HPDE6-E6E7 (cell line): ENCODE data around the gene TPST2.

Experiments used
- DNase-seq: peaks from one replicate; pipeline ENCODE4 v3.0.0; 2011; ENCODE audit warnings: missing footprints; ENCODE audit errors: extremely low spot score

Gene TPST2

DNA sequence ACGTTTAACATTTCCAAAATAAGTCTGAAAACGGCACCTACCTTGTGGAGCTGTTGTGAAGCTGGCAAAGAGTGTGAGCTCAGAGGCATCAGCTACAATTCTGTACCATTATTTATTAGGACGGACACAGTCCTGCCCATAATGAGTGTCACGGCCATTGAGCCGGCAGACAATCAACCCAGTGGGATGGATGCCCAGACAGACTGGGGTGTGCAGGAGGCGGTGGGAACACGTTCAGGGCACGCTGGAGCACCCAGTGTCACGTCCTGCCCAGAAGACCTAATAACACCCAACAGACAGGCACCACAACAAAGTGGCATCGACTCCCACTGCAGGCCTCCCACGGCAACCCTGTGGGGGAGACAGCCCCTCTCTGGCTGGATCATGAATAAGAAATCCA lies 34.5 kb downstream of the TPST2 start:
- DNase-seq, result no peak

DNA sequence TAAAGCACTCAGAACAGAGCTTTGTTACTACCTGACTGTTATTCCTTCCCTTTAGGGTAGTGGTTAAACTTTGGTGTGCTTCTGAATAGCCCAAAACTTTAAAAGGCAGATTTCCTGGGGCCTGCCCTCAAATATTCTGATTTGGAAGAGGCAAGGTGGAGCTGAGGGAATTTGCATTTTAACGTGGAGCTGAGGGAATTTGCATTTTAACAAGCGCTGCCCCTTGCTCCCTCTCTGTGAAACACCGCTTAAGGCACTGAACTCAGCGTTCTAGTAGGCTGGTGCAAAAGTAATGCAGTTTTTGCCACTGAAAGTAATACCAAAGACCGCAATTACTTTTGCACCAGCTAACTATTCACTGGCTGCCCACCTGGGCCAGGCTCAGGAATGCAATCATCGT lies 35.0 kb downstream of the TPST2 start:
- no peak for DNase-seq

DNA sequence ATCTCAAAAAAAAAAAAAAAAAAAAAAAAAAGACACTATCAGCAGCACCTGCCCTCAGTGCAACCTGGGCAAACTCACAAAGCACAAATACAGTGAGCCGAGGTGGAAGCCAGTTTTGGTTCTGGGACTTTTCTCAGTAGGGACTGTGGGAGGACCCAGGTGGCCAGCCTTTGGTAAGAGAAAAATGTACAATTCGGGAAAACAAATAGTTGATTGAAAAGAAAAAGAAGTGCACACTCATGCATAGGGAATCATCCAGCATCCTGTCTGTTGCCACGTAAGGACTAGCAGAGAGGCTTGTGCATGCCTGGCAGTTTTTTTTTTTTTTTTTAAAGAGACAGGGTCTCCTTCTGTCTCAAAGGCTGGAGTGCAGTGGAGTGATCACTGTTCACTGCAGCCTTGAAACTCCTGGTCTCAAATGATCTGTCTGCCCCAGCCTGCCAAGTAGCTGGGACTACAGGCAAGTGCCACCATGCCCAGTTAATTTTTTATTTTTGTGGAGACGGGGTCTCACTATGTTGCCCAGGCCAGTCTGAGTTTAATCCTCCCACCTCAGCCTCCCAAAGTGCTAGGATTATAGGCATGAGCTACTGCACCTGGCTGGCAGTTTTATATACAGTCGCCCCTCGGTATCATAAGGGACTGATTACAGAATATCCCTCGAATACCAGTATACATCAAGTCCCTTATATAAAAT lies 36.7 kb downstream of the TPST2 start:
- DNase-seq, result peak; percentile 61

DNA sequence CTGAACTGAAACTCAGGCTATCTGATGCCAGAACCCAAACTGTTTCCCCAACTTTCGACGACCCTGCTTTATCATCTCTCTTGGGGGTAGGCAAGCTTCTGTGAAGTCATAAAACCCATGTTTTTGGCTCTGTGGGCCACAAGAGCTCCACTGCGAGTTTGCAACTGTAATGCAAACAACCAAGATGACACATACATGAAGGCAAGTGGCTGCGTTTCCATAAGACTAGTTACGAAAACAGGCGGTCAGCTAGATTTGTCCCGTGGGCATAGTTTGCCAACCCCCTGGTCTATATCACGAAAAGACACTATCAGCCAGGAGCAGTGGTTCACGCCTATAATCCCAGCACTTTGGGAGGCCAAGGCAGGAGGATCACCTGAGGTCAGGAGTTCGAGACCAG lies 37.5 kb downstream of the TPST2 start:
- DNase-seq, result no peak

DNA sequence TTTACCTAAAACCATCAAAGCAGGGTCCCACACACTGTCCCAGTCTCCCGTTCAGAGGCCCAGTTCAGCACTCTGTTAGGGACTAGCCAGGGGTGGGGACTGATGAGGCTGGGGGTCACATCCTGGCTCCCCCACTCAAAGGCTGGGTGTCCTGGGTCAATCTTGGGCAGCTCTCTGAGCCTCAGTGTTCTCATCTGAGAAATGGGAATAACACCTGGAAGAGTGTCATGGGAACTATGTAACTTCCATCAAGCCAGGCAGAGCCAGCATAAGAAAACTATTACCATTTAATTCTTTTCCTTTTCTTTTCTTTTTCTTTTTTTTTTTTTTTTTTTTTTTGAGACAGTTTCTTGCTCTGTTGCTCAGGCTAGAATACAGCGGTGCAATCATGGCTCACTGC lies 38.4 kb downstream of the TPST2 start:
- DNase-seq, result no peak

DNA sequence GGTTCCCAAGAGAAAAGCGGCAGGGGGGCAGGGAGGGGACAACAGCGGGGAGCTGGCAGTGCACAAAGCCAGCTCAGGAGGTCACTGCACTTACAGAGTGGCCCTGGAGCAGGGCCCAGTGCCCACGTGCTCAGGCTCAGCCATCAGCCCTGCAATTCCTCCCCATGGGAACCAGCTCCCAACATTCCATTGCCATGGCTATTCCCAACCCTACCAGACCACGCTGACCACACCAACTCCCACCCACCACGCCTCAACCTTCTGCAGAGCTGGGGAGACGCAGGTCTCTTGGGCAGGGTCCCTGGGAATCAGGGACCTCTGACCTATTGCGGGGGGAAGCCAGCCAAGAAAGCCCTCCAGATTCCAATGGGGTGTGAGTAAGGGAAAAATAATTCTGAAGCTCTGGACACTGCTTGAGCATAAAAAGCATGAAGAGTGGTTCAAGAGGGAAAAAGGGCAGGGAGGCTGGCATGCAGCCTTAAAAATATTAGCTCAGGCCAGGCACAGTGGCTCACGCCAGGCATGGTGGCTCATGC lies 39.4 kb downstream of the TPST2 start:
- no peak for DNase-seq

DNA sequence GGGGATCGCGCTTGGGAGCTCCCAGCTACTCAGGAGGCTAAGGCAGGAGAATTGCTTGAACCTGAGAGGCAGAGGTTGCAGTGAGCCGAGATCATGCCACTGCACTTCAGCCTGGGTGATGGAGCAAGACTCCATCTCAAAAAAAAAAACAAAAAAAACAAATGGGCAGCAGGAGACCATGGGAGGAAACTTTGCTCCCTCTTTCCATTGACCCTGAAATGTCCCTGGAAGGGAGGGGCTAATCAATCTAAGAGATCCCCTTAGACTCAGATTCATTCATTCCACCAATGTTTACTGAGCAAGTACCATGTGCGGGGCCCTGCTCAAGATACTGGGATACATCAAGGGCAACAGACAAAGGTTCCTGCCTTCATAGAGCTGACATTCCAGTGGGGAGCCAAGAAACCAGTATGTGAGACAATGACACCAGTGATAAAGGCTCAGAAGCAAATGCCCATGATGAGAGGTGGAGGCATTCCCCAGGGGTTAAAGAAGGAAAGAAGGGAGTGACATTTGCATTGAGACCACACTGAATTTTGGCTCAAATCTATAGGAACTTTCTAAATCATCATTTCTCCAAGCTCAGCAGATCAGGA lies 39.9 kb downstream of the TPST2 start:
- DNase-seq, result no peak

DNA sequence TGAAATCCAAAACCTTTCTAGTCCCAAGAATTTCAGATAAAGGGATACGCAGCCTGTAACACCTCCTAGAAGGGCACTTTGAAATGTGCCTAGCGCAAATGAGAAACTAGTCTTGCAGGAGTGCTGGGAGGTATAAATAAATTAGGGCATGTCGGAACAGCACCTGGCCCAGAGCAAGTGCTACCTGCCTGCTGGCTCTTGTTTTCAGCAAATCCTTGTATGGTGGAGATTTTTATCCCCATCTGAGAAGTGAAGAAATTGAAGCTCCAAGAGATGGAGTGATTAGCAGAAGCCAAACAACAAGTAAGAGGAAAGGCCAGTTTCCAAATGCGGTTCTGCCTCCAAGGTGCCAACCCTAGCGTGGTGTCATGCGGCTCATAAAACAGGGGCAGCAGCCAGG lies 40.9 kb downstream of the TPST2 start:
- peak; percentile 60 for DNase-seq

DNA sequence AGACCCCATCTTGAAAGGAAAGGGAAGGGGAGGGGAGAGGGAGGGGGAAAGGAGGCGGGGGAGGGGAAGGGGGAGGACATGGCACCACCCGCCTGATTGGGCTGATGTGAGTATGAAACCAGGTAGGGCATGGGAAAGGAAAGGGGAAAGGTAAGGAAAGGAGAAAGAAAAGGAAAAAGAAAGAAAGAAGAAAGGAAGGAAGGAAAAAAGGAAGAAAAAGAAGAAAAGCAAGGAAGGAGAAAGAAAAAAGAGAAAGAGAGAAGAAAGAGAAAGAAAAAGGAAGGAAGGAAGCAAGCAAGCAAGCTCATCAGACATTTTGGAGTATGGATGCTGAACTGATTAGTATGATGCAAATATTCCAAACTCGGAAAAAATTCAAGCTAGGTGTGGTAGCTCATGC lies 41.6 kb downstream of the TPST2 start:
- no peak for DNase-seq

DNA sequence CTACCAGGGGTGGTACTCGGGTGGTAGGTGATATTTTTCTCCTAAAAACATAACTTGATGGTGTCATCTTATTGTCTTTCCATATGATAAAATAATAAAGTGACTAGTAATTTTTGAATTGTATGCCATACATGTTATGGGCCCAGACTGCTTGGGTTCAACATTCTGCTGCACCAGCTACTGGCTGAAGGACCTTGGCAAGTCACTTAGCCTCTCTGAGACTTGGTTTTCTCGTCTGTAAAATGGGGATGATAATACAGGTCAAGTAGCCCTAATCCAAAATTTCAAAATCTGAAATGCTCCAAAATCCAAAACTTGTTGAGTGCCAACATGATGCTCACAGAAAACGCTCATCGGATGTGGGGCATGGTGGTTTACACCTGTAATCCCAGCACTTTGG lies 42.1 kb downstream of the TPST2 start:
- no peak for DNase-seq

DNA sequence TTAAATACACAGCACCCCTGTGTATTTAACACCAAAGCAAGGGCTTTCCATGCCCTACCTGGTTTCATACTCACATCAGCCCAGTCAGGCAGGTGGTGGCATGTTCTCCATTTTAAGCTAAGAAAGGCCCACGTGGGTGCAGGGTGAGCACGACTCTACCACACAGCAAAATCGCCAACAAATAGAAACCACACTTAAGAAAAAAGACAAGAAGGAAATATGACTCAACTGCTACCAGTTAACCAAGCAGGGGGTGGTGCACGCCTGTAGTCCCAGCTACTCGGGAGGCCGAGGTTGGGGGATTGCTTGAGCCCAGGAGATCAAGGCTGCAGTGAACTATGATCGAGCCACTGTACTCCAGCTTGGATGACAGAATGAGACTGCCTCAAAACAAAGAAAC lies 42.5 kb downstream of the TPST2 start:
- DNase-seq, result no peak

DNA sequence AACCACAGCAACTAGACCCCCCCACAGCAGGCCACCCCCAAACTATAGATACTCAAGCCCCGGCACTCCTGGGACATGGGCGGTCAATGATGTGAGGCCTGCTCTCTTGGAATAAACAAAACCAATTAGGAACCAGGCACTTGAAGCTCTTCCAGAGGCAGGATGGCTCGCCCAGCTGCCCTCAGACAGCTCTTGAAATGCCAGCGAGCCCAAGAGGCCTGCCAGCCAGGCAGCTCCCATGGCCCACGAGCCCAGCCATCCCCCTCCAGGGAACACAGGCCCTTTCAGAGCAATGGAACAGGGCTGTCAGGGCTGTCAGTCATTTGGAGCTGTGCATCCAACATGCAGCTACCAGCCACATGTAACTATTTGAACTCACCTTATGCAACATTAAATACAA lies 43.6 kb downstream of the TPST2 start:
- no peak for DNase-seq

DNA sequence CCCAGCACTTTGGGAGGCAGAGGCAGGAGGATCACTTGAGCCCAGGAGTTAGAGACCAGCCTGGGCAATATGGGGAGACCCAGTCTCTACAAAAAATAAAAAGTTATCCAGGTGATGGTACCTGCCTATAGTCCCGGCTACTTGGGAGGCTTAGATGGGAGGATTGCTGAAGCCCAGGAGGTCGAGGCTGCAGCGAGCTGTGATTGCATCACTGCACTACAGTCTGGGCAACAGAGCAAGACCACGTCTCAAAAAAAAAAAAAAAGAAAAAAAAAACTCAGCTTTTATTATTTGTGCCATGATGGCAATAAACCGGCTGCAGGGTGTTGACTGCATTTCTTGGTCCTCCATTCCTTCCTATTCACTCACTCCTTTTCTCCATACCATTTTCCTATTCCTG lies 44.1 kb downstream of the TPST2 start:
- DNase-seq, result no peak

DNA sequence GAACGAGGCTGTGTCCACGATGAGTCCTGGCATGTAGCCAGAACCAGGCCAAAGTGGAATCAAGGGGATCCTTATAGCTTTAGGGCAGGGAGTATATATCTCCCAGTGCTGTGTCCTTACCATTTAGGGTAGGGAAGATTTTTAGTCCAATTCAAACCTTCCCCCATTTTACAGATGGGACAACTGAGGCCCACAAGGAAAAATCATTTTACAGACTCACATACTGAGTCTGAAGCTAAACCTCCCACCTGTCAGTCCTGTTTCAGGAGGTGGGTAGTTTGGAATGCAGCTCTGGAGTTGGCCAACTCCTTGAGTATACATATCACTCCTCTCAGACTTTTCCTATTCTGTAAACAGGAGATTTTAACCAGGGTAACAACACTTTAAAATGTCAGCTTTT lies 44.5 kb downstream of the TPST2 start:
- no peak for DNase-seq

DNA sequence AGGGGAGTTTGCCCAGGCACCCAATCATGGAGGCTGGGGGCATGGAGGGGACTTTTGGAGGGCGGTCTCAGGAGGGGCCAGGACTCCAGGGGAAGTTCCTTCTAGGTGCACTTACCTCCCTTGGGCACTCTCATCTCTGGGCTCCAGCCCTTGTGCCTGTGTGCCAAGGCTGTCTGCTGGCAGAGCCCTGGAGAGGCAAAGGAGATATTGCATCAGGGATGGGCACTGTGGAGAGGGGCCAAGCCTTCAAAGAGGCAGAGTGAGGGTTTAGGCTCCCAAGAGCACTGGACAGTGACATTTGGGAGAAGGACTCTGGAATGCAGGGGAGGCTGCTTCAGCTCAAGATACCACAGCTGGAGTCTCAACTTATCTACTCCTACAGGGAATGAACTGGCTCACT lies 45.4 kb downstream of the TPST2 start:
- DNase-seq, result no peak

DNA sequence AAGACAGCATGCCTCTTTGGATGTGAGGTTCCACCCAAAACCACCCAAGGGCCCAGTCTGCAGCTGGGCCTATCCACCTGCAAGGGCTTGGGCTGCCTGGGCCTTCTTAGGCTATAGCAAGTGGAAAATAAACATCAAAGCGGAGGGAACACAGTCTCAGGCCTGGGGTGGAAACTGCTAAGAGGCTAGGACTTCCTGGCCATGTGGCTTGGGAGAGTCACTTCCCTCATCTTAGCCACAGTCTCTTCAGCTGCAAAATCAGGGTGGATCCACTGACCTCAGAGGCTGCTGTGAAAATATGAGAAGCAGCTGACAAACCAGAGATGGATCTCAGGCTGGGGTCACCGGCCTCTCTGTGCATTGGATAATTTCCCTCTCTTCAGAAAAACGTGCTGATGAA lies 47.1 kb downstream of the TPST2 start:
- DNase-seq, result no peak

DNA sequence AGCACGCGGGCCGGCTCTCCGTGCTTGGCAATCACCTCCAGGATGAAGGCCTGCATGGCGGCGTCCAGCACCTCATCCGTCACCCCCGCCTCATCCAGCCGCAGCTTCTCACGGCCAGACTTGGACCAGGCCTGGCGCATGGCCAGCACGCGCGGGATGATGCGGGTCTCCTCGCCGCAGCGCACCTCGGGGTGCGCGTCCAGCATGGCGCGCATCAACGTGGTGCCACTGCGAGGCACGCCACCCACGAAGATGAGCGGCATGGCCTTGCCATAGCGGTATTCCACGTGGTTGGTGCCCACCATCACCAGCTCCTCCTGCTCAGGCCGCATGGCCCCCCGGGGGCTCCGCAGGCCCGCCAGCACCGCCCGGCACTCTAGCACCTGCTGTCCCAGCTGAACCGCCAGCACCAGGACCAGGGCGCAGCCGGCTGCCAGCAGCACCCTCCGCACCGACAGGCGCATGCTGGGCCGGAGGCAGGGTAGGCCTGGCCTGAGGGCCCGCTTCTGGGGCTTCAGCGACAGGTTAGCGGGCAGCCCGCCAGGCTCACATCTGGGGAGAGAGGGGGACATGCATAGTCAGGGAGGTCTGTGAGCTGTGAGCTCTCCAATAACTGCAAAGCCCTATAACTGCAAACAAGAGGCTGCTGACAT lies 48.6 kb downstream of the TPST2 start:
- DNase-seq, result no peak

DNA sequence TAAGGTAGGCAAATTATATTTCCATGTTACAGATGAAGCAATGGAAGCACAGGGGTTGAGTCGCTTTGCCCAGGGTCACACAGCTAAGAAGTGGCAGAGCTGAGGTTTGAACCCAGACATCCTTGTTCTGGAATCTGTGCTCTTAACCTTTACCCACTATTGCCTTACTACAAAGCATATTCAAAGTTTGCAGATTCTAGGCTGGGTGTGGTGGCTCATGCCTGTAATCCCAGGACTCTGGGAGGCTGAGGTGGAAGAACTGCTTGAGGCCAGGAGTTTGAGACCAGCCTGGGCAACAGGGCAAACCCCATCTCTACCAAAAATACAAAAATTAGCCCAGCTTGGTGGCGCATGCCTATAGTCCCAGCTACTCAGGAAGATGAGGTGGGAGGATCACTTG lies 49.8 kb downstream of the TPST2 start:
- no peak for DNase-seq

DNA sequence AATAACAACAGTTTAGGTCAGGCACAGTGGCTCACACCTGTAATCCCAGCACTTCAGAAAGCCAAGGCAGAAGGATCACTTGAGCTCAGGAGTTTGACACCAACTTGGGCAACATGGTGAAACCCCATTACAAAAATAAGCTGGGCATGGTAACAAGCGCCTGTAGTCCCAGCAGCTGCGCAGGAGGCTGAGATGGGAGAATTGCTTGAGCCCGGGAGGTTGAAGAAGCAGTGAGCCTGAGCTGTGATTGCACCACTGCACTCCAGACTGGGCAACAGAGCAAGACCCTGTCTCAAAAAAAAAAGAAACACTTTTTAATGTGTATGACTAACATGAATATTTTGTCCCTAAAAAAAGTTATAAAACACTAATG lies 53.2 kb downstream of the TPST2 start:
- no peak for DNase-seq

DNA sequence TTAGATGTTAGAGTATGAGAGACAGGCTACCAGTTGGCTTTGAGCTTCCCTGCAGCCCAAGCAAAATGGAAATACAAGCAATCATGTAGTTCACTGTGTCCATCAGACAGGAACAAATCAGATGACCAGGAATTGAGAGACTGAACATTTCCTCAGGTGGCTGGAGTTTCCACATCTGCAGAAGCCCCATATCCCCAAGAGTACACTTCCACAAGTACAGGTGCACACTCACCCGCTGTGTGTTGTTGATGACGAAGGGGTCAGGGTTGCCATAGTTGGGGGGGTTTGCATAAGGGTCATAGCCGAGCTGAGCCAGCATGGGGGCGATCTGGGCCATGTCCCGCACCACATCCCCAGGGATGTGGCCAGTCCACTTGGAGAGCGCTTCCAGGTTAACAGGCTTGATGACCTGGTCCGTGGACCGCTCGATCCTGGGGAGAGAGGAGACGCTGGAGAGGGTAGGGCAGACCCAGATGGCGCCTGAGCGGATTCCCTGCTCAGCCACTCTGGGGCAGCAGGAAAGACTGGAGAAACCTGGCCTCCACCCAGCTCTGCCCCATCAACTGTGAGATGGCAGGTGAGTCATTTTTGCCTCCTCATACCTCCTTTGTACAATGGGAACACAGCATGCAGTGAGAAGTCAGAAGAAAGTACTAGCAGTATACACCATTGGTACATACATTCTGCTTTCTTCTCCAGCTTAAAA lies 53.7 kb downstream of the TPST2 start:
- no peak for DNase-seq

DNA sequence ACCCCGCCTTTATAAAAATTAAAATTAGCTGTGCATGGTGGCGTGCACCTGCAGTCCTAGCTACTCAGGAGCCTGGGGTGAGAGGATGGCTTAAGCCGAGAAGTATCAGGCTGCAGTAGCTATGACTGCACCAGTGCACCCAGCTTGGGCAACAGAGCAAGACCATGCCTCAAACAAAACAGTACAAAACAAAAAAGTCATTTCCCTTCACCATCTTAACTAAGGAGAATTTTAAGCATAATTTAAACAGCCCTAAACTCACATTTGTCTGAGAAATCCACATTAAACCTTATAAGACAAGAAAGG lies 54.4 kb downstream of the TPST2 start:
- no peak for DNase-seq

DNA sequence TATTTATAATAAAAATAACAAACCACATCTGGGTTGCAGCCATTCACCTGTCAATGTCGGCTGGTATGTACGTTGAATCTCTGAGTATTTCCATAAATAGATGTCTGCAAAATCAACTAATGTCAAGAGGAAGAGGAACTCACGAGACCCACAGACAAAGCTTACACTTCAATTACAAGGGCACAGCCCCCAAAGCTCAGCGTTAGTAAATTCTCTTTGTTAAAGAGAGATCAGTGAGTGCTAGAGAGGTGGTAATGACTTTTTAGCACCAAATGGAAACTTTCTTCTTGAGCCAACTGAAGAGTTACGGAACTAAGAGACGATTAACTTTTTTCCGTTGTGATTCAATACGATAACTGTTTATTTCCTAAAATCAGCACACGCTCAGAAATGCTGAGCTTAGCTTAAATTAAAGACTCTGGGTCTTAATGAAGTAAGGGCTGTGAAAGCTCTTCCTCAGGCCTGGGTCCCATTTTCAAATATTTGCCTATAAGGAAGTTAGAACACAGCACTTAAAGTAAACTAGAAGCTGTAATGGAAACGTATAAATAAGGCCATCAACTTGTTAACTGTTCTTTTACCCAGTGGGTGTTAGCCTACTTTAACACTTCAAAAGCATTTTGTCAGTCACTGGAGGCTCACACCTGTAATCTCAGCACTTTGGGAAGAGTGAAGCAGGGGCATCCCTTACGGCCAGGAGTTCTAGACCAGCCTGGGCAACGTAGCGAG lies 54.9 kb downstream of the TPST2 start:
- no peak for DNase-seq
